Activated naive CD4-positive, alpha-beta T cell treated with anti-CD3 and anti-CD28 coated beads, Interleukin-2, amount 50 U/mL, for 16 hours (primary cell): ENCODE data around the gene DNAJB11.
A peak's percentile ranks its signal among the peaks of the same experiment; 100 is the strongest.
"Not testable (repeated sequence)": the region's sequence is repeated elsewhere in the genome, so short reads cannot be mapped to it uniquely, and the experiment has no call there.

ENCODE experiments used
- DNase-seq: peaks from one replicate; pipeline ENCODE4 v3.0.0-alpha.2; 2020

DNAJB11 gene

DNA sequence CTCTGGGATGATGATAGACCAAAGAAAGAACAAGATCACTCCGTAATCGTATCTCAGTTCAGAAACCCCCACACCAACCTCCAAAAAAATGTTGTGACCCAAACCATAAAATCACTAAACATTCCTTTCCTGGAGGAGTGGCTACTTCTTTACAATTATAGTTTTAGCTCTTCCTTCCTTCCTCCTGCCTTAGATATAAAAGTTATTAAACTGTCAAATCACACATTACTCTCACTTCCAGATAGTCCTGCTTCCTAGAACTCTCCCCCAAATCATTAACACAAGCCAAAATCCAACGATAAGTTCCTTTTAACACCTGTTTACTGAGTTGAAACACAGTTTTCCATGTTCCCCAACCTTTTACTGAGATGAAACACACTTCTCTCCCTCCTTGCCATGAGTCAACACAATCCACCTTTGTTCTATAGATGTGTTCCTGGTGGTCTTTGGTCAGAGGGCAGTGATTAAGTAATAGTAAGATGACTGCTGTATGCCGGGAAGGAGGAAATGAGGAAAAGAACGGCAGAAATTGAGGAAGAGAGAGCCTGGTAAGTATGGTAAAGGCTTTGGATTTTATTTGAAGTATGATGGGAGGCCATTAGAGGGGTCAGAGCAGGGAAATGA, 18.0 kb upstream of the DNAJB11 start:
- no peak for DNase-seq

DNA sequence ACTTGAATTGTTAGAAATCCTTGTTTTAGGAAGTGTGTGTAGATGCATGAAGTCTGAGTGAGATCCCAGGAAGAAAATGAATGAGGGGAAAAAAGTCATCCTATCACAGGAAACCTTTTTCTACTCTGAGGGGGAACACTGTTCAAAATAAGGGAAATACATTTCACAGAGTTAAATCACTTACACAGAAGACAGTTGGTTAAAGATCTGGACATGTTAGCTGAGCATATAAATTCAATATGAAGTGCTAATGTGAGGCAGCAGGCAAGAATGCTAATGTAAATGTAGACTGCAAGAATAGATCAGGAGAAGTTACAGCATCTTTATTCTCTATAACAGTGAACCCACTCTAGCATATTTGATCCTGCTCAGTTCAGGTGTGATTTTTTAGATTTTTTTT, 5.9 kb upstream of the DNAJB11 start:
- DNase-seq: no peak

DNA sequence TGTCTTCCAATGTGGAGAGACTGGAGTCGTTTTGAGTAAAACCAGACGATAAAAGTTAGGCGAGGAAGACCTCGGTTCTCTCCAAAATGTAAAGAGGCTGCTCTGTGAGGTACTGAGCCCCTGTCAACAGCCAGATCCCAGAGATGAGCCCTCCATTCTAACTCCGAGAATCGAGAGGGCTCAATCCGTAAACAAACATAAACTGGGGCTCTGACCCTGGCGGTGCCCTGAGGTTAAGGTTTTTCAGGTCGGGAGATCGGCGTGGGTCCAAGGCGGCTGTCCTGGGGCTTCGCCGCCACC, 3.8 kb upstream of the DNAJB11 start:
- no peak for DNase-seq

DNA sequence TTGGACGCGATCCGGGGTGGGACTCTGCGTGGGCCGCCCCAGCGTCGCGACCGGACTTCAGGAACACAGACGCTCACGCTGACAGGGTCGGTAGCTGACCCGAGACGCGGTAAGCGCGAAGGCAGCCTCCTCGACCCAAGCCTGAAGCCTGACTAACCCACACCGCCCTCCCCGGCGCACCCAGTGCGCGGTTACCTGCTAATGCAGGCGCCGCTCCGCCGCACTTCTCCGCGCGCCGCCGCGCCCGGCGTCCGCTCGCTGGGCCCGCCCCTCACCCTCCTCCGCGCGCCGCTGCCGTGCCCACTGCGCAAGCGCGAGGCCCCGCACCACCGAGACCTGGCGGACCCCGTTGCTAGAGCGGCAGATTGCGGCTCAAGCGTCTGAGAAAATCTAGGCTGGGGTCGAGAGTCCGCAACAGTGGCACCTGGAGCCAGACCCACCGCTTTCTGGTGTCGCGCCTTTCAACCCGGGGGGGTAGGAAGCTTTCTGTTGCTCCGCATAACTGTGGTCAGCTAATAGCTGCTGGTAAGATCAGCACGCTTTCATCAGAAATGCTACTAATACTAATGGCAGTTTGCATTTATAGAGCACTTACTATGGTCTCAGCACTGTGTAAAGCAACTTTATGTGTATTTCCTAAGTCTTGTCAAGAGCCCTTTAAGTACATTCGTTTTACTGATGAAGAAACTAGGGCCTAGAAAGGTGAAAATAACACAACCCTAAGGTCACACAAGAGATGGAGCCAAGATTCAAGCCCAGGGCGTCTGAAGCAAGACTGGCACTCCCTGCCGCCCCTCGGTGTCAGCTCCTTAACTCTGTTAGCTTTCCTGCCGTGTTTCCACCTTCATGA, 3.2 kb upstream of the DNAJB11 start, which contains the start of gene TBCCD1:
Gene TBCCD1 (minus strand): TSS at position 268 of the 850 bp plus-strand sequence. CDS start 3,010 bp downstream, outside the sequence.
- DNase-seq: peak; percentile 90

DNA sequence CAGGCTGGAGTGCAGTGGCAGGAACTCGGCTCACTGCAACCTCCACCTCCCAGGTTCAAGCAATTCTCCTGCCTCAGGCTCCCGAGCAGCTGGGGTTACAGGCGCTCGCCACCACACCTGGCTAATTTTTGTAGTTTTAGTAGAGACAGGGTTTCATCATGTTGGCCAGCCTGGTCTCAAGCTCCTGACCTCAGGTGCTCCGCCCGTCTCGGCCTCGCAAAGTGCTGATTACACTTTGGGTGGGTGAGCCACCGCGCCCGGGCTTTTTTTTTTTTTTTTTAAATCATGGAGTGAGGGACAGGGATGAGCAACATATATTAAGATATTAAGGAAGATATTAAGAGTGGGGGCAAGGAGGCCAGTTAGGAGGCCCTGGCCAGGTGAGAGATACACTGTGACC, 1.2 kb upstream of the DNAJB11 start:
- DNase-seq: not testable (repeated sequence)

DNA sequence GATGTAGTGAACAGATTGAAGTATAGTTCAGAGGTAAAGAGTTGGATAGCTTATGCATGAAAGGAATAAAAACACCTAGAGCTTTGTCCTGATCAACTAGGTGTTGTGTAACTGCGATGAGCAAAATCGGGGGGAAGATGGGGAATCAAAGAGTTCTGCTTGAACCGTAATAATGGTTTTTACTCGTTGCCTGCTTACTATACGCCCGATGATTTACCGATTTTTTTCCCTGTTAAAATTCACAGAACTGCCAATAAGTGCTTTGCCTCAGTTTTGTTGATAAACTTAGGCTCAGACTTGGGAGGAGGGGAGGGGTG, 783 bp upstream of the DNAJB11 start:
- no peak for DNase-seq

DNA sequence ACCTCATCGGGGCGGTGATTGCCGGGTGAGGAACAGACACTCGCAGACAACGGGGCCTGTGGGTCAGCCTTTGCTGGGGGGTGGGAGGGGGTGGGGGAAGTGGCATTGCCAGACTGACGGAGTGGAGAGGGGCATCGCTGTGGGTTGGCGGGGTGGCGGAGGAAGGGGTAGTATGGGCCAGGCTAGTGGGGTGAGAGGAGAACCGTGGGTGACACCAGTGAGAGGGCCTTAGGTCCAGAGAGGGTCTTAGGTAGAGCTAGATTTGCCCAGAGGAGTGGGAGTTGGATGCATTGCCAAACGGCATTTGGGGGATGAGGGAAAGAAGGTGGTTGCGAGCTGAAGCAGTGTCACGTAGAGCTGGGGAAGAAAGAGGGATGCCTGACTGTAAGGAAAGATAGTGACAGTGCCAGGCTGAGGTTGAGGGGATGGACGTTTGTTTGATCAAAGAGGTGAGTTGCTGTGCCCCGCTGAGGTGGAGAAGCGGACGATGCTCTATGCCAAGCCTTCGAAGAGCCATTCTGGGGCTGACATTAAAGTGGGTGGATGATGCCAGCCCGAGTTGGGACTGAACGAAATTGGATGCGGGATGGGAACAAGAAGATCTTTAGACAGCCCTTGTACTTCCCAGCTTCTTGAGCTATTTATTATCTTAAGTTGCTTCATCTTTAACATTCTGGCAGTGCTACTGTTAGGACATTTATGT, 572 bp downstream of the DNAJB11 start:
- DNase-seq: no peak

DNA sequence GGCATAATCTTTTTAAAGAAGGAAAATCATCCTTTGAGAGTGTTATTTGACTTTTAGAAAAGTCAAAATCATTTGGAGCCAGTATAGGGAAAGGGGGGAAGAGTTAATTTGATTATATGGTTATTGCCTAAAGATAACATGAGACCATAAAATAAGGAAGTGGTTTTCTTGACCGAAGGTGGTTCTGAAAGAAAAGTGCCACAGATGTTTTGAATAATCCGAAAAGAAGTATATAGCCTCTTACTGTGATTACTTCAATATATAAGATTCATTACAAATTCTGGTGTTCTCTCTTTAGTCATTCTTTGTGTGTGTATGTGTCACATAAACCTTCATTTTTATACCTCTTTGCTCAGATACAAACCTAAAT, 1.1 kb downstream of the DNAJB11 start:
- DNase-seq: no peak

DNA sequence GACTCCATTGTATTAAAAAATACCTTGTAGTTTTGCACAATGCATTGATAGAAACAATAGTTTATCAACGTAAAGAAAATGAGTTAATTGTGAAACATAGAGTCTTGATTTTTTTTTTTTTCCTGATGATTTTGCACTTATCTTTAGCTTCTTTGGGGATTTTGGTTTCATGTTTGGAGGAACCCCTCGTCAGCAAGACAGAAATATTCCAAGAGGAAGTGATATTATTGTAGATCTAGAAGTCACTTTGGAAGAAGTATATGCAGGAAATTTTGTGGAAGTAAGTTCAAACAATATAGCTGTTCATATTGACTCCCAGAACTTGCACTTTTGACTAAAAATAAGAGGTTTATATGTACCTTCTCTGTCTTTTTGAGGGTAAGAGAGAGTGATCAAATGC, 7.0 kb downstream of the DNAJB11 start:
- no peak for DNase-seq

DNA sequence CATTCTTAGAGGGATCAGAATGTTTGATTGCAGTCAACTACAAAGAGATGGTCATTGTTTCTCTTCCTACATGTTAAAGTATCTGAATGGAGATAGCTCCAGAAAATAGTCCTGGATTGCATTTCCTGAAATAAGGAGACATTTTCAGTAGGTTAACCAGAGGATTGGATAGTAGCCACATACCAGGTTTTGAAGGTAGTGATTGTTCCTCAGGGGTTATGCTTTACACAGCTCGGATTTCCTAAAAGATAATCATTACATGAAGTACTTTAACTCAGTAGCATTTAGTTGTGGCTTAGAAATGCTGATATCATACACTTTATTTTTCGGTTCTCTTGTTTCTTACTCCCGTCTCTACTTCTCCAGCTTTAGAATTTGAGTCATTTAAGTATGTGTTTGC, 10.3 kb downstream of the DNAJB11 start:
- no peak for DNase-seq

DNA sequence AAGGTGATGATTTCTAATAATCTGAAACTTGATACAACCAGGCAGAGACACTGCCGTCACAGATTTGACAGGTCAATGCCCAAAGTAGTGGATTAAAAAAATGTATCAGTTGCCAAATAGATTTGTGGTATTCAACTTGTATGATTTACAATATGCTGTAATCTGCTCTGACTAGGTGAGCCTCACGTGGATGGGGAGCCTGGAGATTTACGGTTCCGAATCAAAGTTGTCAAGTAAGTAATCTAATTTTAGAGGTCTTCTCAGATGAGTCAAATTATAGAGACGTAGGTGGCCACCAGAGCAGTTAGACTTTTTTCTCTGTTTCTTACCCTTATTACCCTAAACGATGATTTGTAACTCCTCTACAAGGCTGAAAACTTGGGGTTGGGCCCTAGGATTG, 12.0 kb downstream of the DNAJB11 start:
- no peak for DNase-seq

DNA sequence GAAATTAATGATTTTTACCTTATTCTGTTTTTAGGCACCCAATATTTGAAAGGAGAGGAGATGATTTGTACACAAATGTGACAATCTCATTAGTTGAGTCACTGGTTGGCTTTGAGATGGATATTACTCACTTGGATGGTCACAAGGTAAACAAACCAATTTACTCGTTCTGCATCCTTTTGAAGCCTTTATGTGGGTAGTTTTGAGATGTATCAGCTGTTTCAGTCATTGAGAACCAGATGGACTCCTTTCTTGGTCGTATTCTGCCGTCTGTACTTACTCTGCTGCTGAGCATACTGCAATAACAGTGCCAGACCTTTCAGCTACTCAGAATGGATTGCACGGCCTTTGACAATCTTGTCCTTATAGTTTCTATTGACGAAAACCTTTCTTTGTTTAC, 13.3 kb downstream of the DNAJB11 start:
- DNase-seq: no peak

DNA sequence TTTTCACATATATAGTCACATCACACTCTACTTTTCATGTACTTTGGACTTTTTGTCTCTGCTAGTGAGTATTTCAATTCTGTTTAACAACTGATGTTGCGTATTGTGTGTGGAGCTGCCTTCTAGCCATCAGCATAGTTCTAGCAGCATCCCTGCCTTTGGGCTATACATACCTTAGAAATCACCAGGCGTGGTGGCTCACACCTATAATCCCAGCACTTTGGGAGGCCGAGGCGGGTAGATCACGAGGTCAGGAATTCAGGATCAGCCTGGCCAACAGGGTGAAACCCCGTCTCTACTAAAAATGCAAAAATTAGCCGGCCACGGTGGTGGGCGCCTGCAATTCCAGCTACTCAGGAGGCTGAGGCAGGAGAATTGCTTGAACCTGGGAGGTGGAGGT, 15.7 kb downstream of the DNAJB11 start:
- DNase-seq: not testable (repeated sequence)

DNA sequence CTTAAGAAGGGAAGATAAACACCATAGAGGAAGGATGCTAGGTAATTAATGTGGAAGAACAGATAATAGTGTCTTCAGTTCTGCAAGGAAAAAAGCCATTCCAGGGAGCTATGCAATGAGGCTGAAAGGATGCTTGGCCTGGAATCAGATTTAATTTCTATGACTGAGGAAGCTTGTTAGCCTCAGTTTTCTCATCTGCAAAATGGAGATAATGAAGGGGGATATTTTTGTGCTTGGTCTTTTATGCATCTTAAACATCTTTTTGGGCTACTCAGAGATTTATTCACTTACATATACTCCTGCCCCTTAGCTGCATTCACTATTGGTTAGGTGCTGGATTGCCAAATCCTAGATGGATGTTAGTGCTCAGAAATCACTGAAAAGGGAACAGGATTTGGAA, 16.7 kb downstream of the DNAJB11 start:
- no peak for DNase-seq

DNA sequence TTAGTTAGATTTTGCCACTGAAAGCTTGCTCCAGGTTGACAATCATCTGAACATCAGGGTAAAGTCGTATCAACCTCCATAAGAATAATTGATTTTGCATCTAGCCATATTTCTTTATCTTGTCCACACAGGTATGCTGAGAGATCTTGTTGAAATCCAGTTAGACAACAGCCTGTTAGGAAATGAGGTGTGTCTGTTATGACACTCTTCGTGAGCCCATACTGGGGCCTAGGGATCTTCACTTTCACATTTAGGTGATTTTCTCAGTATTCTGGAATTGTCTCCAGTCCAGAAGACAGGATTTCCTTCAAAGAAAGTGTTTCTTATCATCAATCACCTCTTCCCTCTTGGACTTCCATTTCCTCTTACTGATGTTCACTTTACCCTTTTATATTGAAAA, 18.1 kb downstream of the DNAJB11 start:
- DNase-seq: no peak

DNA sequence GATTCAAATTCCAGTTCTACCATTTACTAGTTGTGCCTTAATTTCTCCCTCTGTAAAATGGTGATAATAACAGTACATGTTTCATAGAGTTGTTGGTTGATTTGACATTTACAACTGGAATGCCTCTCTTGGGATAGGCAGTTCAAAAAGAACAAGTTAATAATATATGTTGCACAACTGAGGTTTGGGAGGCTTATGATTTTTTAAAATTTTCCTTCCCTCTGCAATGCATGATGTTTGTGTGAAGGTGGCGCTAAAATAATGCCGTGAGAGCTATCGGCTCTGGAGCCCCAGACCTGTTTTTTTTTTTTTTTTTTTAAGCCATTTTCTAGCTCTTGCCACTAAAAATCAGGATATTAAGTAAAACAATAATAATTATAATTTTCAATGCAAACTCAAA, 18.6 kb downstream of the DNAJB11 start:
- DNase-seq: no peak

DNA sequence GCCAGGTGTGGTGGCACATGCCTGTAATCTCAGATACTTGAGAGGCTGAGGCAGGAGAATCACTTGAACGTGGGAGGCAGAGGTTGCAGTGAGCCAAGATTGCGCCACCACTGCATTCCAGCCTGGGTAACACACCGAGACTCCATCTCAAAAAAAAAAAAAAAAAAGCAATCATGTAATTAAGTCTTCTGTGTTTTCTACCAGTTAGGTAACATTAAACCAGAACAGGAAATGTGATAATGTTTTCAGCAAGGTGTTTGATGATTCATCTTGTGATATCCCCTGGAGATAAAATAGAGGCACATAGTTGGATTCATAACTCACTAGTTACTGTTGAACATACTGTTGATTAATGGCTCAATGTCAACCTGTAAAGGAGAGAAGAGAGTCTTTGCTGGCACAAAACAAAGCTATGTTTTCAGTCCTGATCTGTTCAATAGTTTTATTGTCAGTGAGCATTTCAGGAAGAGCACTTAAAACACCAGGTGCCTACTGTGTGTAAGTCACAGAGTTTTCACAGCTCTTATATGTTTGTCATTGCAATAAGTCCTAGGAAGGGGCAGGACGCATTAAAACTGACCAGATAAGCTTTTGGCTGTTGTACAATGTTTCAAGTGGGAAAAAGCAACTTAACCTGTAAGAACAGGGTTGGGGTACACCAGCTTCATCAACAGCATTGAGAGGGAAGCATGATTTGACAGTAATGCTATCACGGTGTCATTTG, 19.5 kb downstream of the DNAJB11 start:
- no peak for DNase-seq

DNA sequence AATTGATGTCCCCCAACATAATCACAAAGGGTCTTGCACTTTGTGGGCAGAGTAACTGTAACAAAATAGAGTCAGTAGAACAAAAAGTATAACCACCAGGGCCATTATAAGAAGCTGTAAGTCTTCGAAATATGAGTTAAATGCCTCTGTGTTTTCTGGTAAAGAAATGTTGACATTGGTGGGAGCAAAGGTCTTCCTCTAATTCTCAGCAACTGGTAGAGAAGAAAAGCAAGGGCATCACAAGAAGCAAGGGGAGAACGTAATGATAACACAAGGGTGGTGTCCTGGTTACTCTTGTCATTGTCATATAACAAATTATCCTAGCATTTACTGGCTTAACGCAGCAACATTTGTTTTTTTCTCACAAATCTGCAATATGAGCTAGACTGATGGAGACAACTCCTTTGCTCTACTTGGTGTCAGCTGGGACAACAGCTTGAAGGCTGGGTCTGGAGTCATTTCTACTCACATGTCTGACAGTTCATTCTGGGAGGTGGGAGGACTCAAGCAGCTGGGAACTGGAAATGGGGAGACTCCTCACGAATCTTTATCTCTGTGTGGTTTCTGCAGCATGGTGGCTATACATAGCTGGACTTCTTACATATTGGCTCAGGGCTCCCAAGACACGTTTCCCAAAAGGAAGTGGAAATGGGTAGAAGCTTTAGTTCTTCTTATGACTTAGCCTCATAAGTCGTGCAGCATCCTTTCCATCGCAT, 20.2 kb downstream of the DNAJB11 start:
- no peak for DNase-seq

DNA sequence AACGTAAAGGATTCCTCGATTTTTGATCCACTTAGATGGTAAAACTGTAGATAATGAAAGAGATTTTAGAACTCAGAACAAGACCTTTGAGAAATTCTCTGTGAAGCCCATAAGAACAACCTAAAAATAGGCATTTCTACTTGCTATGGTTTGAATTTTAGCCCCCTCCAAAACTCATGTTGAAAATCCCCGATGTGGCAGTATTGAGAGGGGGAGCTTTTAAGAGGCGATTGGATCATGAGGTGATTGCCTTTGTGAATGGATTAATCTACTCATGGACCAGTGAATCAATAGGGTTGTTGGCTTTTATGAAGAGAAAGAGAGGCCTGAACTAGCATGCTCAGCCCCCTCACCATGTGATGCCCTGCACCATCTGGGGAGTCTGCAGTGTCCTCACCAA, 22.2 kb downstream of the DNAJB11 start:
- no peak for DNase-seq

DNA sequence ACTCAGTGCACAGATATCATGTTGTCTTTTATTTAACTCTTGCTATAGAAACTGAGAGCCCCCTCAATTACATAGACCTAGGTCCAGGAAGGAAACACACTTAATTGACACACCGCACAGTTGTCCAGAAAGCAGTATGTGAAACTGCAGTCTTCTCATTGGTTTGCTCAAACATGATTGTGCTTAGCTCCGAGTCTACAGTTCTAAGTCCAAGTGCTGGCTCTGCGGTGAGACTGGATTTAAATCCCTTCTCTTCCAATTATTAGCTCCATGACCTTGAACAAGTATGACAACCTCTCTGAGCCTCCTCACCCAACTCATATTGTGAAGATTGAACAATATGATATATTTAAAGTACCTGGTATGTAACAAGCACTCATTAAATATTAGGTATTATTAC, 23.3 kb downstream of the DNAJB11 start:
- DNase-seq: no peak

DNA sequence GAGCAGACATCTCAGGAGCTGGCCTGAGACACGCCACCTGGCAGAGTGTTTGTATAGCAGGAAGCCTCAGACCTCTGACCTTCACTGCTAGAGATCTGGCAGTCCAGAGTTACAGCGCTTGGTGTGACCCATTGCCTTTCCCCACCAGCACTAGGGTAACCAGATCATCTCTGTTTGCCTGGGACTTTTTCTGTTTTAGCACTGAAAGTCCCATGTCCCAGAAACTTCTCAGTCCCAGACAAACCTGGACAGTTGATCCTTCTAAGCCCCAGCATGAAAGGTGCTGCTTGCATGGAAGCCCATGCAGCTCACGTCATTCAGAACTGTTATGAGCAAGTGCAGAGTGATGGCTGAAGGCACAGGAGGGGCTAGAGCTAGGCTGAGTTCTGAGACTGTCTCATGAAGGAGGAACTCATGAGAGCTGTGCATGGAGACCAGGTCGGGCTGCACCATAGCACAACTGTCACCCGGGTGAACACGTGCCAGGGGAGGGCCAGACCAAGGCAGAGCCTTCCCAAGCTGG, 24.1 kb downstream of the DNAJB11 start:
- DNase-seq: no peak

DNA sequence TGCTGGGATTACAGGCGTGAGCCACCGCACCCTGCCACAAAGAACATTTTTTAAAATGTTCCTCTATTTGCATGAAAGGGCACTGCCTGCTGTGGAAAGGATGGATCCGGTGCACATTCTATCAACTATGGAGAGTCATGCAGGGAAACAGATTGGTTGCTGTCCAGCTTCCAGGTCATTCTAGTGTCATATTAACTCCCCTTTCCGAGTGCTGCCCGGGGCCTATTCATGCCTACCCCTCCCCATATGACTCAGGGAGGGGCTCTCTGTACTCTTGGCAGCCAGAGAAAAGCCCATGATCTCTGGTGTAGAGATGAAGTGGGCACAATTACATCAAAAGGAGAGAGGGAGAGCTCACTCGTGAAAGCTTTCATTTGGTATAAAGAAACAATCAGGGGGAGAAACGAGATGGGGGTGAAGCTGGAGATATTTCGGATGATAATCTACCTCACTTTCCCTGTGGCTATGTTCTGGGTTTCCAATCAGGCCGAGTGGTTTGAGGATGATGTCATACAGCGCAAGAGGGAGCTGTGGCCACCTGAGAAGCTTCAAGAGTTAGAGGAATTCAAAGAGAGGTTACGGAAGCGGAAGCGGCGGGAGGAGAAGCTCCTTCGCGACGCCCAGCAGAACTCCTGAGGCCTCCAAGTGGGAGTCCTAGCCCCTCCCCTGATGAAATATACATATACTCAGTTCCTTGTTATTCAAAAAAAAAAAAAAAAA, 26.2 kb downstream of the DNAJB11 start:
- DNase-seq: no peak
